Measurements from ENCODE around the gene SETD9. TPM values are rescaled to one million over a fixed set of nuclear protein-coding genes. Genes with fewer than 3 reads are reported as not detected.

SETD9 gene
- total RNA-seq, 3 donors from 2014 or later = 13.5 to 21.0 (median 17.3) TPM

DNA sequence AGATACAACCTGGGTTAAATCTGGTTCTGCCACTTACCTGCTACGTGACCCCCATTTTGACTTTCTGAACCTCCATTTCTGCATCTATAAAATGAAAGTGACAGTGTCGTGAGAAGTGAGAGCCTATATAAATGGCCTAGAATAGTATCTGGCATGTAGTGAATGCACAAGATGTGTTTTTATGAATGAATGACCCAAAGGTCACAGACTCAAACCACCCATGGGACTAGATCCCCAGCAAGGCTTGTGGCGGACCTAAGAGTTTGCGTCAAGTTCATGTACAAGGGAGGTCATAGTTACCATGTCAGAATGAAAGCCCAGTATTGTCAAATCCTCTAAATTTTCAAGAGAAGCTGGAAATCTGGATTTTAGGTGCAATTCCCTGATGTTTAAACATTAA, 11.2 kb upstream of the SETD9 start:
- Histone ChIP-seq H3K9me3 (no peaks in the 10 kb centered on the region), H3K4me3 (no peak overlapping the region), H3K36me3 (no peaks in the 10 kb centered on the region), H3K4me1 (no peaks in the 10 kb centered on the region), H3K27ac (no peak overlapping the region), H3K27me3 (no peaks in the 10 kb centered on the region)
- TF ChIP-seq POLR2AphosphoS5 (IDR thresholded peaks at IDR 0.05) = no peak
- no peak for TF ChIP-seq POLR2A (IDR thresholded peaks at IDR 0.05)
- TF ChIP-seq, protein P1, sequence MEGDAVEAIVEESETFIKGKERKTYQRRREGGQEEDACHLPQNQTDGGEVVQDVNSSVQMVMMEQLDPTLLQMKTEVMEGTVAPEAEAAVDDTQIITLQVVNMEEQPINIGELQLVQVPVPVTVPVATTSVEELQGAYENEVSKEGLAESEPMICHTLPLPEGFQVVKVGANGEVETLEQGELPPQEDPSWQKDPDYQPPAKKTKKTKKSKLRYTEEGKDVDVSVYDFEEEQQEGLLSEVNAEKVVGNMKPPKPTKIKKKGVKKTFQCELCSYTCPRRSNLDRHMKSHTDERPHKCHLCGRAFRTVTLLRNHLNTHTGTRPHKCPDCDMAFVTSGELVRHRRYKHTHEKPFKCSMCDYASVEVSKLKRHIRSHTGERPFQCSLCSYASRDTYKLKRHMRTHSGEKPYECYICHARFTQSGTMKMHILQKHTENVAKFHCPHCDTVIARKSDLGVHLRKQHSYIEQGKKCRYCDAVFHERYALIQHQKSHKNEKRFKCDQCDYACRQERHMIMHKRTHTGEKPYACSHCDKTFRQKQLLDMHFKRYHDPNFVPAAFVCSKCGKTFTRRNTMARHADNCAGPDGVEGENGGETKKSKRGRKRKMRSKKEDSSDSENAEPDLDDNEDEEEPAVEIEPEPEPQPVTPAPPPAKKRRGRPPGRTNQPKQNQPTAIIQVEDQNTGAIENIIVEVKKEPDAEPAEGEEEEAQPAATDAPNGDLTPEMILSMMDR (IDR thresholded peaks at IDR 0.05) = no peak
- intact Hi-C loops (cut with DNase I; ENCODE audit: low total_unique reads) = no loop called here
- no peak for DNase-seq (ENCODE audit: low spot score in 2 of 2)

DNA sequence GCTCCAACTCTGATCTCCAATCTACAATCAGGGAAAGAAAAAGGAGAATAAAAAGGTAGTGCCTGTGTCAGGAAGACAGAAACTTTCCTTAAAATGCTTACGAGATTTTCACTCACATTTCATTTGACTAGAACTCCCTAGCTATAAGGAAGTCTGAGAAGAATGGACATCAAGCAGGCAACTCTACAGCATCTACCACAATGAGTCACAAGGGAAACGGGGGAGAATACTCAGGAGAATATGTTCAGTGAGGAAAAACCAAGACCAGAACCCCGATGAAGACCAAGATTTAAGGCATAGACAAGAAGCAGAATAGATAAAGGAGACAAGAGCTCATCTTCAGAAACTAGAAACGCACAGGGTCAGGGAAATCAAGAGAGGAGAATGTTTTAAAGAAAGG, 9.0 kb upstream of the SETD9 start:
- H3K27ac ChIP-seq = no peak overlapping the region
- no peaks in the 10 kb centered on the region for H3K4me1 ChIP-seq
- H3K4me3 ChIP-seq = no peak overlapping the region
- no peaks in the 10 kb centered on the region for H3K36me3 ChIP-seq
- DNase-seq (ENCODE audit: low spot score in 2 of 2) = no peak
- TF ChIP-seq POLR2A (IDR thresholded peaks at IDR 0.05) (no peak), POLR2AphosphoS5 (IDR thresholded peaks at IDR 0.05) (no peak)
- TF ChIP-seq, protein P1 (IDR thresholded peaks at IDR 0.05) = no peak
- no peaks in the 10 kb centered on the region for H3K27me3 ChIP-seq
- H3K9me3 ChIP-seq = no peaks in the 10 kb centered on the region
- intact Hi-C loops (cut with DNase I; ENCODE audit: low total_unique reads) = no loop called here

DNA sequence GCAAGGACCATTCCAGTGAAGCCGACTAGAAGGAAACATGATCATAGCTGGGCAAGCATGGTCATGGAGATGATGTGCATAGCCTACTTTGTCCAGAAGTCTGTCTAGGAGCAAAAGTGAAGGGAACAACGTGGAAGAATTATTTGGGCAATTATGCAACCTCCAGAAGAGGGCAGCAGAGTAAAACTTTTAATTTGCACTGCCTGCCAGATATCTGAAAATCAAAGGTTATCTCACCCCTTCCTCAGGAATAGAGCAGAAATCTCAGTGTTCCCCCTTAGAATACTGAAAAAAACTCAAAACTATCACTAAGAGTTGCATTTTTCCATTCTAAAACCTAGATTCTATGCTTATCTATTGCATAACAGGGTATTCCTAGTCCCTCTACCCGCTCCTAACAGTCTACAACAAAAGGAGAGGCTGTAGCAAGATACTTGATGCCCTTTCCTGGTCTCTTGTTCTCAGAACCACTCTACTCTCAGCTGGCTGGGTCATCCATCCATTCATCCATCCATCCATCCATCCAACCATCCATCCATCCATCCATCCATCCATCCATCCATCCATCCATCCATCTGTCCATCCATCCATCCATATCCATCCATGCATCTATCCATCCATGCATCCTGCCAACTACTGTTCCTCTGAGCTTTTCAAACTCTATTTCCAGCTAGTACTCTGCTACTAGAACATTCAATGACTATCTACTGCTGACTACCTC, 8.4 kb upstream of the SETD9 start:
- no peak for DNase-seq (ENCODE audit: low spot score in 2 of 2)
- intact Hi-C loops (cut with DNase I; ENCODE audit: low total_unique reads) = no loop called here
- TF ChIP-seq, protein P1 (IDR thresholded peaks at IDR 0.05) = peak; percentile 54 to 67 (median 61)
- no peak for TF ChIP-seq POLR2A (IDR thresholded peaks at IDR 0.05)

DNA sequence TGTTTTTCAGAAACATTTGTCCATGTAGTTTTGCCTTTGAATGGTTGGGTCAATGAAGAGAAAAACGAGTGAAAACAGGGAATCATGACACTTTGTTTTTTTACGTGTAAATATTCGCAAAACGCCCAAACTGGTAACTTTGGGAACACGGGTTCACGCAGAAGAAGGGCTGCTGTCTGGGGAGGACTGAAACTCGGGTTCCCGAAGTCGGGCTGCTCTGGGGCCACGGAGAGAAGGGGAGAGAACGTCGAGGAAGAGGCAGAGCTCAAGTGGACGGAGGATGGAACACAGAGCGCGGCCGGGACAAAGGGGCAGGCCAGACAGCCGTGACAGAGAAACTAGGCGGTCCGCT, 478 bp upstream of the SETD9 start:
- H3K36me3 ChIP-seq = no peaks in the 10 kb centered on the region
- no peaks in the 10 kb centered on the region for H3K27me3 ChIP-seq
- no peaks in the 10 kb centered on the region for H3K9me3 ChIP-seq
- intact Hi-C loops (cut with DNase I; ENCODE audit: low total_unique reads) = no loop called here
- H3K4me1 ChIP-seq = no peaks in the 10 kb centered on the region
- peak overlapping the region; percentile 94 to 98 for H3K27ac ChIP-seq
- peak overlapping the region; percentile 63 to 71 (median 69) for H3K4me3 ChIP-seq
- peak; percentile 61 to 79 for DNase-seq (ENCODE audit: low spot score in 2 of 2)
- TF ChIP-seq POLR2AphosphoS5 (IDR thresholded peaks at IDR 0.05) (no peak), POLR2A (IDR thresholded peaks at IDR 0.05) (no peak)
- TF ChIP-seq, protein P1 (IDR thresholded peaks at IDR 0.05) = no peak

More for the DNA sequence above, 8.4 kb upstream of the SETD9 start:
- Histone ChIP-seq H3K4me3 (no peak overlapping the region), H3K27me3 (no peaks in the 10 kb centered on the region), H3K36me3 (no peaks in the 10 kb centered on the region), H3K4me1 (no peaks in the 10 kb centered on the region), H3K9me3 (no peaks in the 10 kb centered on the region), H3K27ac (no peak overlapping the region)

DNA sequence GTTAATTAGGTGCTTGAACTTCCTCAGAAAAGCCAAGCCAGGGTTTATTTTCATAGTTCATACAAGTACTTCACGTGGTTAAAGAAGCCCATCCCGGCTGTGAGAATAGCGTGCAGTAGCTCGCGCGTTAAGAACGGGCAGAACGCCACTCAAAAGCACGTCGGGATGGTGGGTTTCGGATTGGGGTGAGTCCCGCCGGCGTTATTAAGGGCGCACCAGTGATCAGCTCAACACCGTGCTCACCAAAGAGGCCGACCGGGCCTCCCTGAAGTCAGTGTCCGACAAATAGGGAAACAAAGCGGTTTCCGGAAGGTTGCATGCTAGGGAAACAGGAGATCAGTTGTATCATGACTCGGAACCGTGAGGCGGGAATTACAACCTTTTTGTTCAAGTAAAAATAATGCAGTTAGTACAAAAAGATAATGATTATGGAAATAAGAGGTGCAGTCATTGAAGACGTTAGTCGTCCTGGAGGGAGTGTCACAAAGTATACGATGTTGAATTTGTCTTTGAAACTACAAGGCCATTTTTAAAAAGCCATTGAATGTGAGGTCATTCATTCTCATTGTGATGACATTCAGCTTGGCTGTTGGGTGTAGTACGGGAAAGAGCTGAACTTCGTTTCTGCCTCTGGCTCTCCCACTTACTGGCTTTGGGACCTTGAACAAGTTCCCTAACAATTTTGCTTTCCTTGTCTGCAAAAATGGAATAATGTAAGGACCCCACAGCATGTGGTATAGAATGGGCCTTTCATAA, 992 bp downstream of the SETD9 start:
- Histone ChIP-seq H3K9me3 (no peaks in the 10 kb centered on the region), H3K4me1 (no peaks in the 10 kb centered on the region), H3K27me3 (no peaks in the 10 kb centered on the region), H3K36me3 (no peaks in the 10 kb centered on the region), H3K4me3 (peak overlapping the region; percentile 63 to 71 (median 69)), H3K27ac (peak overlapping the region; percentile 94 to 98)
- DNase-seq (ENCODE audit: low spot score in 2 of 2) = peak in 1 of 2 donors; percentile 52
- TF ChIP-seq, protein P1 (IDR thresholded peaks at IDR 0.05) = no peak
- peak in 2 of 3 donors; percentile 7 to 40 for TF ChIP-seq POLR2AphosphoS5 (IDR thresholded peaks at IDR 0.05)
- TF ChIP-seq POLR2A (IDR thresholded peaks at IDR 0.05) = no peak
- intact Hi-C loops (cut with DNase I; ENCODE audit: low total_unique reads) = no loop called here
